AG09319 (cell line): ENCODE results near the gene ZKSCAN3.

Experiments
- DNase-seq: peaks from one replicate; pipeline ENCODE4 v3.0.0-alpha.2; 2010; ENCODE audit warnings: low read depth; ENCODE audit errors: extremely low read depth
- CTCF ChIP-seq: IDR thresholded peaks from 2 replicates; pipeline ENCODE4 v1.5.1; 2011; ENCODE audit warnings: low read depth, mild to moderate bottlenecking, inconsistent platforms, low read length, moderate library complexity

The ZKSCAN3 gene

GRCh38 chr6:28347119-28347518 lies 2.6 kb upstream of the ZKSCAN3 start:
- no peak for TF ChIP-seq CTCF
- no peak for DNase-seq

- TF ChIP-seq CTCF: no peak
- DNase-seq: no peak
These were observed 329 bp upstream of the ZKSCAN3 start for GRCh38 chr6:28349344-28349891.

GRCh38 chr6:28351087-28351486 lies 1.3 kb downstream of the ZKSCAN3 start:
- DNase-seq: no peak
- no peak for TF ChIP-seq CTCF

GRCh38 chr6:28351493-28351925 lies 1.8 kb downstream of the ZKSCAN3 start:
- no peak for TF ChIP-seq CTCF

GRCh38 chr6:28353356-28353755 lies 3.6 kb downstream of the ZKSCAN3 start:
- no peak for DNase-seq
- no peak for TF ChIP-seq CTCF

More at GRCh38 chr6:28351493-28351925, 1.8 kb downstream of the ZKSCAN3 start:
- DNase-seq: no peak

- DNase-seq: no peak
- no peak for TF ChIP-seq CTCF
These were observed 4.4 kb downstream of the ZKSCAN3 start for GRCh38 chr6:28353981-28354676.

- DNase-seq: no peak
- TF ChIP-seq CTCF: no peak
These were observed 5.2 kb downstream of the ZKSCAN3 start for GRCh38 chr6:28354688-28355554.
